GM18909 (cell line): ENCODE results near the gene ITPKB.

ENCODE experiments used
- ATAC-seq: cut with Tn5 transposase; IDR thresholded peaks from one replicate; pipeline ENCODE4 v1.9.1; 2021; ENCODE audit warnings: mild to moderate bottlenecking; ENCODE audit not compliant: unreplicated experiment, poor library complexity

The ITPKB gene

DNA sequence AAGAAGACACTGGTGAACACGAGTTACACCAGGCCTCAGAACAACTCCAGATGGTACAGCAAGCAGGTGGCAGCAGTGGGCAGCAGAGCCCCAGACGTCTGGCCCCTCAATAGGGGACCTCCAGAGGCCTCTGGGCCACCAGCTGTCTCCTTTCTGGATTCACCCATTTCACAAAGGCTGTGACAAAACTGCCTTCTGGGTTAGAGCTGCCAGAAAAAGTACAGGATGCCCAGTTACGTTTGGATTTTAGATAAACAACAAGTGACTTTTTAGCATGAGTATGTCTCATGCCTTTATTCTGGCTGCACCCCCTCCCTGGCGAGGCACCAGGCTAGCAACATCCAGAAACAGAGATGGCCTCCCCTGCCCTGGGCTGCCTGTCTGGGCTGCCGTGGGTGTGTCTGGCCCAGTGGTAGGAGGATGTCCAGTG is 30.1 kb downstream of the ITPKB start:
- no peak for ATAC-seq

DNA sequence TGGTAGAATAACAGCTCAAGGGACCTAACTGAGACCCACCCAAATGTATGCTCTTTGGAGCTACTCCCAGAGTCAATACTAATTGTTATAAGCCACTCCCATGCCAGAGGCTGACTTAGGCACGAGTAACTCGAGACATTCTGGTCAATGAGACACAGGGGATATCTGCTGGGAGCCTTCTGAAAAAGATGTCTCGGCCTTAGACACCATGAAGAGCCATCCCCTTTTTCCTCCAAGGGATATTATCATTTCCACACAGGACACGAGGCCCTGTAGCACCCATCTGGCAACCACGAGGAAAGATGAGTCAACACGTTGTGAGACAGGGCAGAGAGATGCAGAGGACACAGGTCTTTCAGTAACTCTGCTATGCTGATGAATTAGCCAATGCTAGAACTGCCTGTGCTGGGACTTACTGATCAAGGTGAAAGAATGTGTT is 30.7 kb downstream of the ITPKB start:
- no peak for ATAC-seq

GRCh38 chr1:226706684-226707083 is 32.4 kb downstream of the ITPKB start:
- no peak for ATAC-seq

GRCh38 chr1:226704169-226704937 is 34.7 kb downstream of the ITPKB start:
- ATAC-seq, result no peak

GRCh38 chr1:226702957-226703831 is 35.9 kb downstream of the ITPKB start:
- ATAC-seq, result peak; percentile 84

DNA sequence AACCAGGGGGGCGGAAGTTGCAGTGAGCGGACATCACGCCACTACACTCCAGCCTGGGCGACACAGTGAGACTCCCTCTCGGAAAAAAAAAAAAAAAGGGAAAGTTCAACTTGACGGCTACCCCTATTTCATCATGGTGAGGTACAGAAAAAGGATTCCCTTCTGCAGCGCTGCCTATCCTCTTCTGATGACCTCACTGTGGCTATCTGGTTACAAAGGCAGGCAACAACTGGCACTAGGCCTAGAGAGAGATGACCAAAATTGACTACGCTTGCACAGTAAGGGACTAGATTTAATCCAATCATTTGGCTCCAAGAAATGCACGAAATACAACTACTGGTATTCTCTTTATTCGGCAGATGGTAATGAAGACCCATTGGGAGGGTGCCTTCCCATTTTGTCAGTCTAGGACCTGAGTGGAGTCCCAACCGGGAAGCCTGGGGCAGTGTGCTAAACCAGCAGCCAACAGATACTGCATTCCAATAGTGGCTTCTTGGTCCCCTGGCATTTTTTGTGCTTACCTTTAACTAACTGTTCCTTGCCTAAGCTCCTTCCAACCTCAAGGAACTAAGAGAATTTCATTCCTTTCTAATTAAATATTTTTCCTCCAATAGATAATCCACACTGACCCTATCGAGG is 36.6 kb downstream of the ITPKB start:
- ATAC-seq, result no peak

DNA sequence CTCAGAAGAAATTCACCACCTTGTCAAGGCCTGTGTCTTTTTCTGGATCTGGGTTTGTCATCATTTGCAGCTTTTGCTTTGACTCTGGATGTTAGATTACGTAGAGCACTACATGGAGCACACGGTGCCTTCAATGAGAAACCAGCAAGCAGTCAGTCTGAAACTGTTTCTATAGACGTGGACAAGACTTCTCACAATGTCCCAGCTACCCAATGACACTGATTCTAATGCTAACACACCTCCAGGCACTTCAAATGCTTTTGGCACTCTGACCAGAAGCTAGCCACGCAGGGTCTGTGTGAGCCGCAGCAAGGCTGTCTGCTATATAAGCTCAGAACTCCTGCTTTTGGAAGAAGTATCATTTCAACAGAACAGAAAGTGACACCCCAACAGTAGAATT is 38.2 kb downstream of the ITPKB start:
- no peak for ATAC-seq

DNA sequence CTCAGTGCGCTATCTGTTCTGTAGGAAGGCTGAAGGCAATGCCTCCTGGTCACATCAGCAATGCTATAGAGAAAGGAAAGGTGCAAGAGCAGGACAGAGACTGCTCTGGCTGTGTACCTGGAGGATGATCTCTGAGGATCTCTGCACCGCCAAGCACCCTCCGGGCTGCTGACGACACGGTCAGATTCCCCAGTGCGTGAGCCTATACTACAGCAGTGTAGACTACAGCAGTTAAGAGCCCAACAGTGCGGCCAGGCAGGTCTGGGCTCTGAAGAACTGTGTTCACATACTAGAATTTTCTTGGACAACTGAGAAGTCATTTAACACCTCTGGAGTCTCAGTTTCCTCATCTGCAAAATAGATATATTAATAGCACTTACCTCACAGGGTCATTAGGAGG is 39.9 kb downstream of the ITPKB start:
- ATAC-seq, result no peak

DNA sequence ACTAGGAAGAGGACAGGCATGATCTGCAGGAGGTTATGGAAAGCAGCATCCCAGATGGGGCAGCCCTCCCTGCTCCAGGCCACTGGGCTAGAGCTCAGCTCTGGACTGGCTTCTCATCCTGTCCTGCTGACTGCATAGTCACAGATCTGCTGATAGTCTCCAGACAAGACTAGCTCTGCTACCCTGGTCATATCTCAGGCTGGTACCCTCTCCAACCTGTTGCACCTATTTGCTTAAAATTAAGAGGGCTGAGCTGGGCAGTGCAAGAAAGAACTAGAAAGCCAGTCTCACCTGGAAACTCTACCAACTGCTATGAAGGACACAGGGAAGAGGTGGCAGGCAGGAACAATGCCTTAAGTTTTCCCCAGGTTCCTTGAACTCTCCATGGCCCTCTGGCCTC is 40.4 kb downstream of the ITPKB start:
- ATAC-seq, result no peak

- peak; percentile 13 for ATAC-seq
Measured at GRCh38 chr1:226697929-226698544, 41.0 kb downstream of the ITPKB start.

GRCh38 chr1:226697151-226697928 is 41.7 kb downstream of the ITPKB start:
- ATAC-seq, result peak; percentile 66

DNA sequence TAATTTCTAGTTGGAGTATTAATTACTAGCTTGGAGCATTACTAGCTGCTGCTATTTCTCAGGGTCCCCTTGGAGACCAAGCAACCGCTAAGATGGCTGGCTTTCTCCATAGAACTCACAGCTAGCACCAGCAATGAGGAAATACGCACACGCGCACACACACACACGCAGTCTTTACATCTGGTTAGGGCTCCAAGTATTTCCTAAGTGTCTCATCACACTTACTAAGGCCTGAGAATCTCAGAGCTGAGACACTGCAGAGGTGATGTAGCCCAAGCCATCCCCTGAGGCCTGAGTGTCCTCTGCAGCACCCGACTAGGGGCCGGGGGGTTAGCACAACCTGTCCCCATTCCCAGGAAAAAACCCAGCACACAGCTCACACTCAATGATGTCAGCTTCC is 42.5 kb downstream of the ITPKB start:
- no peak for ATAC-seq

DNA sequence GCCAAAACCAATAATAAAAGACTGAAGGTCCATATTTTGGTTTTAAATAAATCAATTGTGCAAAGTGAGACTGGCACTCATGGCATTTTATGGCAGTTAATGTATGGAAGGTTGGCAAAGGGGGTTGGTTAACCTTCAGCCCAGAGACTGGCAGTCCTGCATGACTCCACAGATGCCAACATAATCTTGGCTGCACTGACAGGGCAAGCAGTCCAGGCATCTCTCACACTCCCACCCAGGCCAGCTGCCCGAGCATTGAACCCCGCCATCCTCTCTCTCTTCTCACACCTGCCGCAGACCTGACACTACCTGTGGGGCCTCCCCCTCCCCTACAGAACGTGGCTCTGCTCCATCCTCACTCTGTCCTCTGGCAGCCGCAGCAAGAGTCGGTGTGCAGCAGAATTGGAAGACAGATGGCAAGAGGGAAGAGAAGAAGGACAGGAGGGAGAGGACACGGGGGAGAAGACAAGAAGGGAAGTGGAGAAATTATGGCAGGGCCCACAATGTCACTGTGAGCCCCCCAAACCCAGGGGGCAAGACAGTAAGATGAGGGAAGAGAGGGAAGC is 43.7 kb downstream of the ITPKB start:
- ATAC-seq, result no peak

DNA sequence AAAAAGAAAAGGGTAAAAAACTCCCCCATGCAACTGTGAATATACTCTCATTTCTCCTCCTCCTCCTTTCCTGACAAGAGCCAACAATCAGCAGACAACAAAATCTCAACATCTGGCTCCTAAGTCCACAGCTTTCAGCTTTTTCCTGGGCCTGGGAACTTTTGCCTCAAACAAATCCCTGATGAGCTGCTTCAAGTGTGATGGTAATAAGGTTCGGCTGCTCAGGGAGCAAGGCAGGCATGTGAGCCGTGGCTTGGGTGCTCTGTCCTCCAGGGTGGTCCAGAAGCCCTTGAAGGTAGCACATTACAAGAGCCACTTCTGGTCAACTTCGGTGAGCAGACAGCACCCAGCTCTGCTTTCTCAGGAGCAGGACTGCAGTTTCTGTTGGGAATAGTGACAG is 46.3 kb downstream of the ITPKB start:
- ATAC-seq, result no peak

GRCh38 chr1:226692051-226692792 is 46.9 kb downstream of the ITPKB start:
- ATAC-seq, result no peak

DNA sequence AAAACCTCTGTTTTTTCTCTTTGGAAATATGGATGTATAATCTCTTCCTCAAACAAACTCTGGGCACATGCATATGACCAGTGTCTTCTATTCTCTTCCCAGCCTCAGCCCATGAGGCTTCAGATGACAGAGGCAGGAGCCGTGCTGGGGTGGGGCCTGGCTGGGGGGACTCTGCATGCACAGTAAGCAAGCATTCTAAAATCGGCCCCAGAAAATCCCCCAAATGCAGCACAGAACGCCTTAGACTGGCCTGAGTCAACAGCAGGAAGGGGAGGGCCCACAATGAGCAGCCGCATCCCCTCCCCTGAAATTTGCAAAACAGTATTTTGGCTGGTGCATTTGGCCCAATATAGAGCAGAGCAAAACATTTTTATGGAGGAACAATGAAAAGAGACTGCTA is 47.8 kb downstream of the ITPKB start:
- no peak for ATAC-seq

DNA sequence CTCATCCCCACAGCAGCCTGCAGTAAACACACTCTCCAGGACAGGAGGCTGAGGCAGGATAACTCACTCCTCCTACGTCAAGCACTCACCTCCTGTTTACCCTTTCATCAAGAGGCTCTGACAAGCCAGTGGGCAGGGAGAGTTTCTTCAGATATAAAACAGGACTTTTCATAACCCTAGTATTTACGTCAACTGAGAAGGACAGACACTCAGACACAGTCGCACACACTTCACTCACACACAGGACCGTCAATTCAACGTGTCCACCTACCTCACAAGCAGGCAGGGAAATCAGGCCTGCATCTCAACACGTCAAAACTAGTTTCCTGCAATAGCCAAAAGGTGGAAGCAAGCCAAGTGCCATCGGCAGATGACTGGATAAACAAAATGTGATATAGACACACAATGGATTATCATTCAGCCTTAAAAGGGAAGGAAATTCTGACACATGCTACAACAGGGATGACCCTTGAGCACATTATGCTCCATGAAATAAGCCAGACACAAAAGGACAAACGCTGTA is 48.6 kb downstream of the ITPKB start:
- ATAC-seq, result no peak

DNA sequence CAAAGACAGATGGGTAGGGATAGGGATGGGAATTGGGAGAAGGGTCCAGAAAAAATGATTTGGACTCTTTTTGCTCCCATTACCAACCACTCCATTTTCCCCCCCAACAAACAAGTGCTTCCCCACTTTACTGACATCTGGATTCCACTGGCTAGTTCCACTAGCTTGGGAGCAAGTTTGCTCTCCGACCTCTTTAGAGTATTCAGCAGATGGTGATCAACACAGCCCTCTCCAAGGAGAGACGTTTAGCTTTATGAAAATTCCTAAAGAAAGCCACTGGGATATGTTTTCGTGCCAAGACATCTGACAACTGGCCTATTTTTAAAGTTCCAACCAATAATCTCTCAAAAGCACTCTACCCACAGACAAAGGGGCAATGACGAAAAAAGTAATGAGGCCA is 50.3 kb downstream of the ITPKB start:
- ATAC-seq, result no peak
